CD1c-positive myeloid dendritic cell (primary cell): ENCODE results near the gene RB1.
"Not testable (repeated sequence)": the region's sequence is repeated elsewhere in the genome, so short reads cannot be mapped to it uniquely, and the experiment has no call there.

Source experiments
- DNase-seq: peaks from one replicate; pipeline ENCODE4 v3.0.0-alpha.2; 2016; ENCODE audit errors: extremely low spot score

RB1 gene

DNA sequence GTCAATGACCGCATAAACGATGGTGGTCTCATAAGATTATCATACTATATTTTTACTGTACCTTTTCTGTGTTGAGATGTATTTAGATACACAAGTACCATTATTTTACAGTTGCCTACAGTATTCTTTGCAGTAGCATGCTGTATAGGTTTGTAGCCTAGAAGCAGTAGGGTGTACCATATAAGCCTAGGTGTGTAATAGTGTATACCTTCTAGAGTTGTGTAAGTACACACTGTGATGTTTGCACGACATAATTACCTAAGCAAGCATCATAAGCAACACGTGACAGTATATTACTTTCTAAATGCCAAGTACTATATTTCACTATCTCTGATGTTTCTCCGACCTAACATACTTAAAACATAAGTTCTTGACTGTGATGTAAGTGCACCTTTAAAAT, 106.6 kb downstream of the RB1 start:
- DNase-seq = no peak

DNA sequence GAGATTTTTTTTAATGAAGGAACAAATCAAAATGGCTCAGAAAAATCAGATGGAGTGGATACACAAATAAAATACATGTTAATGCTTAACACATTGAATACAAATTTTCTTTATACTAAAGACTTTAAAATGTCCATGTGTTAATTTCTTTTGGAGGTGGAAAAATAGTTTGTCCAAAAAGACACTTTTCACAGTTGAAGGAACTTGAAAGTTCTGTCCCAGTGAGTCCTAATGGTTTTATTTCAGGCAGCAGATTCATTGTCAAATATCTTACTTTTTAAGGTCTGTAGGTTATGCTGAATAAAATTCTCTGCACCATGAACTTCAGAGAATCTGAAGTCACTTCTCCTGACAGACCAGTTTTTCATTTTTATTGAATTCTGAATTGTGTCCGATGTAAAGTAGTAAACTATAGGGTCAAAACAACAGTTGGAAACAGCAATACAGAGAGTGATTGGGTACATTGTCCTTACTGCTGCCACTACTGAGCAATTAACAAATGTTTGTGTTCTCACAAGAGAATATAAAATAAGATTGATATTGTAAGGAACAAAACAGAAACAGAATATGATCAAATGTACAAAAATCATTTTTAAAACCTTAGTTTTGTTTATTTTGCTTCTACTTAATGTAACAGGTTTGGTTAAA, 107.7 kb downstream of the RB1 start:
- no peak for DNase-seq

DNA sequence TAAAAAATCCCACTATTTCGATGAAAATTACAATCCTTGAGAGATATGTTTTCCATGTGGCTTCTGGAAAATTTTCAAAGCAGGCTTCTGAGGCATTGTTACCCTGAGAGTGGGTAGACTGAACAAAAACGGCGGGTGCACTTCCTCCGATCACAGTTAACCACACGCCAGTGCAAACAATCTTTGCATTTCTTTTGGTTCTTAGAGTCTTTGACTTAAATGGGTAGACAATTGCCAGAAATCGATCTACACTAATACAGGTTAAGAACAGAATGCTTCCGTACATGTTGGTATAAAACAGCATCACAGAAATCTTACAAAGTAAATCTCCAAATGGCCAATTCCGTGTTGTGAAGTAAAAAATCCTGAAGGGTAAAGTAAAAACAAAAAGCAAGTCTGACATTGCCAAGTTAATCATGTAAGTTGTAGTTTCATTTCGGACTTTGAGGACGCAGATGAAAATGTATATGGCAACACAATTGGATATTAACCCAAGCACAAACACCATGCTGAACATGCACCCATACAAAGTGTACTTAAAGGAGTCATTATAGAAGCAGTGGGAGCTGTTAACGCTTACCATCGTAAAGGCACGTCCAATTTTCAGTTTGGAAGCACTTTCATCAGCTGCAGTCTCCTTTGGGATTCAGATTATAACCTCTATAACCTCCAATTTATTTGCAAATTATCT, 108.4 kb downstream of the RB1 start:
- peak; percentile 37 for DNase-seq

DNA sequence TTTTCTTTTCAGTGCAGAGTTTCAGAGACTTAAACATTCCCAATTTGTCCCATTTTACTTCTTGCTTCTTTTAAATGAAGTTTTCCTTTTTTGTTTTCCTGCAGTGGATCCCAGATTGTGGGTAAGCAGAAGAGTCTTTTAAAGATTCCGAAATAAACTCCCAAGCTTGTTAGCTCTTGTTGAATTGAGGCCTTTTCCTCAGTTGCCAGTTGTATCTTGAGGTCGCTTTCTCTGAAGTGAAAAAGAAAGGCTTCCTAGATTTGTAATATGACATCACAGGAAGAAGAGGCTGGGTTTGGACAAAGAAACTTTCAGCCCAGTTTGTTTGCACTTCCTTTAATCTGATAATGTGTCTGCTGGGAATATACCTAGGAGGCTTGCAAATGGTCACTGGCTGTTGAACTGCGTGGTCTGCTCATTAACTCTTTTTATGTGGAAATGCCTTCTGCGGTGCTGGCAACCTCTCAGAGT, 109.4 kb downstream of the RB1 start, which contains the start of gene LPAR6:
TSS of gene LPAR6 (minus strand) at position 233 of the 471 bp plus-strand sequence. CDS start 690 bp downstream, outside the sequence.
- peak; percentile 64 for DNase-seq

DNA sequence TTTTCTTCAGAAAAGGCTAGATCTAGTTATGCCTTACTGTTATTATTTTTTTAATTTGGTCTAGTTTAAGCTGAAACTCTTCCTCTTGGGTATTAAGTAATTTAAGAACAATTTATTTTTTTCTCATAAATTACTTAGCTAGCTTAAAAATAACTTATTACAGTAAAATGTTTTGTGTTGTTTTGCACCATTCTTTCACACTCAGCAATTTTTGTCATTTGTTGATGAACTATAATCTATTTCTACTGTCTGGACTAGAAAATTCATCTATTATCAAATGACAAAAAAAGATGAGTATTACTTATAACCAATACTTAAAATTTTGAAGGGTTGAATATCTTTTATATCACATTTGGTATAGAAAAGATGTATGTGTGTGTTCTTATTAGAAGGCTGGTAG, 111.0 kb downstream of the RB1 start:
- no peak for DNase-seq

DNA sequence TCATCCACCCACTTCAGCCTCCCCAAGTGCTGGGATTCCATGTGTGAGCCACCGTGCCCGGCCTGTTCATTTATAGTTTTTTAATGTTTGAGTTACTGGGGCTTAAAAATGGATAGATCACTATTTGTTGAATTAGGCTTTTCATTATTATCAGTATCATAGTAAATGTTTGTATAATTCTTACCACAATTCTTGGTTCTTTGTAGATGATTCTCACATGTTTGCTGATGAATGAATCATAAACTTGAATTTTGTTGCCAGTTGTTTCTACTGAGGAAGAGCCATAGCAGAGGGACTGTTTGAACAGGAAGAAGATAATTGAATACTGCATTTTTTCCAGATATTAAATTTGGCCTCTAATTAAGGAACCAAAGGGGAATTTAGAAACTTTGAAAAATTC, 112.0 kb downstream of the RB1 start:
- DNase-seq = no peak

DNA sequence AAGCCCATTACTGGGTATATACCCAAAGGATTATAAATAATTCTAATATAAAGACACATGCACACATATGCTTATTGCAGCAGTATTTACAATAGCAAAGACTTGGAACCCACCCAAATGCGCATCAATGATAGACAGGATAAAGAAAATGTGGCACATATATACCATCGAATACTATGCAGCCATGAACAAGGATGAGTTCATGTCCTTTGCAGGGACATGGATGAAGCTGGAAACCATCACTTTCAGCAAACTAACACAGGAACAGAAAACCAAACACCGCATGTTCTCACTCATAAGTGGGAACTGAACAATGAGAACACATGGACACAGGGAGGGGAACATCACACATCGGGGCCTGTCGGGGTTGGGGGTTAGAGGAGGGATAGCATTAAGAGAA, 118.5 kb downstream of the RB1 start:
- not testable (repeated sequence) for DNase-seq

DNA sequence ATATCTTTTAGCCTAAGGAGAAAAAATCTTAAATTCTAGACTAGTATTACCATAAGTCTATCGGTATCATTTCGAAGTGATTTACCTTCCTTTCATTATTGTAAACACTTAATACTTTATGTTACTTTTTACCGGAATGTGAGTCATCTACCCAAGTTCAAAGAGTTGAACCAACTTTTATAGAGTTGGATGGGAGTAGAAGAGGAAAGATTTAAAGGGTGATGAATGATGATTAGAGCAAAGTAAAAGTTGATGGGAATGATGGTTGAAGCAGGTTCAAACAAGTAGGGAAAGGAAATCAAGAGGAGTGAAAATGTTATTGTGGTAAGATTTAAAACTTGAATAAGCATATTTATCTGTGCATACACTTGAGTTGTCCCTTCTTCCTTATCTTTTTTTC, 120.7 kb downstream of the RB1 start:
- DNase-seq = no peak

DNA sequence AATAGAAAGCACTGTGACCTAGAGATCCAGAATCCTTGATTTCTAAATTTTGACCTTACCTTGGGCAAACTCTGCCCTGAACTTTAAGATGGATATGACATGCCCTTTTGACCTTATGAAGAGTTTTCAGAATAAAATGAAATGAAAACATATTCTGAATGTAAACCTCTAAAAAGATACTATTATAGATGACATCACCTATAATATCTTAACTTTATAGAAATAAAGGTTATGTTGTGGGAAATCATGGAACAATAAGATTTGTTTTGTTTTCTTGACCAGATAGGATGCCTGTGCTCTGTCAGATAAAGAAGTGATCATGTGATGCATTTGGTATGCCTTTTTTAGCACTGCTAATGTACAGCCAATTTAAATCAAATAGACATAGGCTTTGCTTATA, 122.5 kb downstream of the RB1 start:
- no peak for DNase-seq

DNA sequence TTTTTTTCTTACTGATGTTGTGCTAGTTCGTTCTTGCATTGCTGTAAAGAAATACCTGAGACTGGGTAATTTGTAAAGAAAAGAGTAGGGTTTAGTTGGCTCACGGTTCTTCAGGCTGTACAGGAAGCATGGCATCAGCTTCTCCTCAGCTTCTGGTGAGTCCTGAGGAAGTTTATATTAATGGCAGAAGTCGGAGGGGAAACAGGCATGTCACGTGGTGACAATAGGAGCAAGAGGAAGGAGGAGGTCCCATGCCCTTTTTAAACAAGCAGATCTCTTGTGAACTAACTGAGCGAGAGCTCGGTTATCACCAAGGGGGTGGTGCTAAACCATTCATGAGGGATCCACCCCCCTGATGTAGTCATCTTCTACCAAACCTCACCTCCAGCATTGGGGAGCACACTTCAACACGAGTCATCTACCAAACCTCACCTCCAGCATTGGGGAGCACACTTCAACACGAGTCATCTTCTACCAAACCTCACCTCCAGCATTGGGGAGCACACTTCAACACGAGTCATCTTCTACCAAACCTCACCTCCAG, 123.3 kb downstream of the RB1 start:
- not testable (repeated sequence) for DNase-seq

DNA sequence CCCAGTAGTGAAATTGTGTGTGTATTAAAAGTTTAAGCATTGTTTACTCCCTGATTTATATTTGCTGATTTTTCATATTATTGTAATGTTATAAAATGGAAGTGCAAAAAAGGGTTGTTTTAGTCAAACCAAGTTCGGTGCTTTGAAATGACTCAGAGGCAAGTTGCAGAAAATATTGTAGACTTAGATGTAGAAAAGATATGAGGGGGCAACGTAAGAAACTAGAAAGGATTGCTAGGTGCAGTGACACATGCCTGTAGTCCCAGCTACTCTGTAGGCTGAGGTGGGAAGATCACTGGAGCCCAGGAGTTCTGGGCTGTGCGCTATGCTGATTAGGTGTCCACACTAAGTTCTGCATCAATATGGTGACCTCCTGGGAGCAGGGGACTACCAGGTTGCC, 125.5 kb downstream of the RB1 start:
- DNase-seq = no peak

DNA sequence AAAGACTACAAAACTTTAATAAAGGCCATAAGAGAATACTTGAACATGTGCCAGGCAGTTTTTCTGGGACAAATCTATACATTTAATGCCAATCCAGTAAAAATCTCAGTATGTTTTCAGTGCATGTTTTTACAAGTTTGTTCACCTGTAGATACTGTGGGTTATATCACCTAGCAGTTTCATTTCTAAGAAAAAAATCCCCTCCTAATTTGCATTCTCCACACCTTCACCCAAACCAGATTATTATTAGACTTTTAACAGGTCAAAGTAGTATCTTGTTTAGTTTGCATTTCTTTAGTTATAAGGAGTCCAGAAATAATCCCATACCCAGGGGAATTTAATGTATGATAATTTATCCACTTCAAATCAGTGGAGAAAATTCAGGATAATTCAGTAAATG, 126.3 kb downstream of the RB1 start:
- no peak for DNase-seq

DNA sequence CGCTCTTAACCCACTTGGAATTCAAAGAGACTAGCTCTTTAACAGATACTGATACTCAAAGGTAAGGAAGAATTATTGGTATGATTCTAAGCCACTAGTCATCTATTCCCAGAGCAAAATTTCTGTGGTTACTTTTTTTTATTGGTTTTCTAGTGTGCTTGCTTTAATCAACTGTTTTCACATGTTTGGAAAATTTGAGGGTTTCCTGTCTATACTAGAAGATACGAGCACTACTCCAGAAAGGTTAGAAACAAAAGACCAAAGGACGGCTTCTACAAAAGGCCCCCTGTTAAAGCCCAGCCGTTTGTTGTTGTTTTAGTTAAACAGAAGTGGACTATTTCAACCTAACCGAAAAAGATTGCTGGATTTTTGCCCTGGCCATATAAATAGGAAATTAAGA, 127.9 kb downstream of the RB1 start:
- DNase-seq = no peak

DNA sequence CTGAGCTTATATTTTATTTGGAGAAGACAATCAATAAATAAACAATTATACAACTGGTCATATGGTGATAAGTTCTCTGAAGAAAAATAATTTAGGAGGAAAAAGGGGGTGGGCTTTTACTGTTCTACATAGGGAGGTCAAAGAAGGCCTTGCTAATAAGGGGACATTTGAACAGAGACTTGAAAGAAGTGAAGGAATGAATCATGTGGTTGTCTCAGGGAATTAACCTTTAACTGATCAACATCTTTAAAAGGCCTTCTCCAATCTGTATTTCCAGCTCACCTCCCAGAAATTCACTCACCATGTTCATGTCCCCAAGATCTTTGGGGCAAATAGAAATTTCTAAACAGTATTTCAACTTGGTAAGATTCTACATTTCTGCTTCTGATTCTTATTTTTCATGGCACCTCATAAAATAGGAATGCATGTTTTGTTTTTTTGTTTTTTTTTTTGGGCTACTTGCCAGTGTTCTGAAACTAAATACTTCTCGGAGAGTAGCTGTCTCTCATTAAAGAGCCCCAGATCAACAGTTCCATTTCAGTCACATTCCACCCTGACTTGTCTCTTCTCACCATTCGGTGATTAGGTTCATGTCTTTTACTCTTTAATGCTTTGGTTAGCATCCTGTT, 128.6 kb downstream of the RB1 start:
- DNase-seq = no peak

DNA sequence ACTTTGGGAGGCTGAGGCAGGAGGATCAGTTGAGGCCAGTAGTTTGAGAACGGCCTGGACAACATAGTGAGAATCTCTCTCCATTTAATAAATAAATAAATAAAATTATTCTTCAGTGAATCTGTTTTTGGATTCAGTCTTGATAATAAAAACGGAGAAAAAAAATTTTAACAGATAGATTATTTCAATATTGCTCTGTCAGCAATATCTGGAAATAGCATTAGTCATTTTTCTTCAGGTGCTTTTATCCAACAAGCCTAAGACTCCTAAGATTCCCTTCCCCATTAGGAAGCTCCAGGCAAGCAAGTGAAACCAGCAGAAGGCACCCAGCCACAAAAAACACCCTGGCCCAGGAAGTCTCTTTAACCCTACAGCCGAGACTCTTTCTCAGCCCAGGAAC, 130.6 kb downstream of the RB1 start:
- DNase-seq = no peak

DNA sequence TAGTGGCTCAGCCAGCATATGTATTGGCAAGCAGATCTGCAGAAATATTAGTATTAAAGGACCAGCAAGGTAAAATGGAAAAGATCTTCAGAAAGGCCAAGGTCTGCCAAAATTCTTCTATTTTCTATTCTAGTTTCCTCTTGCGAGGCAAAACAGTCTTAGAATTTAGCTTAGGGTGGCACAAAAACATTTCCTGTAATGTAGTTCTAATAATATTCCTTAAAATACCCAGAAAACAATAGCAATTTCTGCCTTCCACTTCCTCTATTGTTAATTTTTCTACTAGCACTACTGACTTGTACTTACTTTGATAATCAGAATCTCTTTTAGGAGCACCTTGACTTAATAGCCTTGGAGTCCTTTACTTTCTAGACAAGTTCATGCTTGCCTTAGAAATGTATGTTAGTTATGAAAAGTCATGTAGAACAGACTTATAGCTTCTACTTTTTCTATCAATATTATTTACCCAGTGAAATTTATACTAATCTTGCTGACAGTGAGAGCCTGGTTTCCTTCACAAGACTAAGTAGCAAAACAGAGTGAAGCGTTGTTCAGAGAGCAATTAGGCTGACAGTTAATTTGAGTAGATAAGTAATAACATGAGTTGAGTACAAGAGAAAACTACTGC, 133.2 kb downstream of the RB1 start:
- peak; percentile 38 for DNase-seq

DNA sequence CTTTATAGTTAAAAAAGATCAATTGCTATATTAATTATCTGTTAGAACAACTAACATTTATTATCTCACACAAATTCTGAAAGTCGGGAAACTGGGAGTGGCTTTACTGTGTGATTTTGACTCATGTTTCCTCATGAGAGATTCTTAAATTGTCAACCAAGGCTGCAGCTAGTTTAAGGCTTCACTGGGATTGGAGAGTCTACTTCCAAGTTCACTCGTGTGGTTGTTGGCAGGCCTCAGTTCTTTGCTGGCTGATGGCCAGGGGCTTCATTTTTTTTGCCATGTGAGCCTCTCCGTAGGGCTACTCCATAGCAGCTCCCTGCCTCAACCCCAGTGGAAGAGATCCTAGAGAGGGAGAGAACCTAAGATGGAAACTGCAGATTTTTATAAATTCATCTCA, 133.8 kb downstream of the RB1 start:
- DNase-seq = peak; percentile 12

DNA sequence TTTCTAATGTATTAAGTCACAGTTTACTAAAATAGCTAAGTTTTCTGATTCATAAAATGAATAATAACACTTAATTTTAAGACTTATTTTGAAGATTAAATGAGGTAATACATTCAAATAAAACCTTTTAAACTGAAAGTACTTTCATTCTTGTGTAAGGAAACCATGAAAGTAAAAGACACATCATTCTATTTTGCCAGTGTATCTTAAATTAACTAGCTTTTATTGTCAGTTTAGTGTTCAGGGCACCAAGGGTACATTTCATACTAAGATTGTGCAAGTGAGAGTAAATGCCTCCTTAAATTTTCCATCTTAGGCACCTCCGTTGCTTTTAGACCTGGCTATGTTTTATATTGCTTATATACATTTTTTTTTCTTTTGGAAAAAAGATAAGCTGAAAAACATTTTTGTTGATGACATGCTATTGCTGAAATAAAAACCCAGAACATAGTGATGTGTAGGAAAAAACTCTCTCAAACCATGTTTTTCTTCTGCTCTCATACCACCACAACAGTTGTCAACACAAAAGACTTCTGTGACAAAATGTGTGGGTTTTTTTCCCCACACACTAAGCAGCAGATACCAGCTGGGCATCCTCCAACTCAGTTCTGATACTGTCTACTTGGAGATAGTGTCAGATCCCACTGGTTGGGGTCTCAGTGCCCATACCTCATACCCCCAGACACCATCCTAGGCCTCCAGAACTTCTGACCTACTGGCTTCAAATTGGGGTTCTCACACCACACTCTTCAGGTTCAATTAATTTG, 140.1 kb downstream of the RB1 start:
- no peak for DNase-seq

DNA sequence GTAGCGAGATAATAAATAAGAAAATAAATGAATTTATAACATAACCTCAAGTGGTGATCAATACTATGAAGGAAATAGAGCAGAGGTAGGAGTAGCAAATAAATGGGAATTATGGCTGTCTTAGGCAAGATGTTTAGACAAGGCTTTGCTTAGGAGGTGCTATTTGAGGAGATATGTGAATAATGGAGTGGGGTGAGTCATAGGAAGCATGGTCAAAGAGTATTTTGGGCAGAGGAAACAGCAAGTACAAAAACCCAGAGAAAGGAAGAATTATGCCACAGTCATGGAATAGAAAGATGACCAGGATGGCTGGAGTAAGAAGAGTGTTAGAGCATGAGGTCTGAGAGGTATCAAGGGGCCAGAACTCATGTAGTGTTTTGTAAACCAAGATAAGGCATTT, 142.9 kb downstream of the RB1 start:
- no peak for DNase-seq

DNA sequence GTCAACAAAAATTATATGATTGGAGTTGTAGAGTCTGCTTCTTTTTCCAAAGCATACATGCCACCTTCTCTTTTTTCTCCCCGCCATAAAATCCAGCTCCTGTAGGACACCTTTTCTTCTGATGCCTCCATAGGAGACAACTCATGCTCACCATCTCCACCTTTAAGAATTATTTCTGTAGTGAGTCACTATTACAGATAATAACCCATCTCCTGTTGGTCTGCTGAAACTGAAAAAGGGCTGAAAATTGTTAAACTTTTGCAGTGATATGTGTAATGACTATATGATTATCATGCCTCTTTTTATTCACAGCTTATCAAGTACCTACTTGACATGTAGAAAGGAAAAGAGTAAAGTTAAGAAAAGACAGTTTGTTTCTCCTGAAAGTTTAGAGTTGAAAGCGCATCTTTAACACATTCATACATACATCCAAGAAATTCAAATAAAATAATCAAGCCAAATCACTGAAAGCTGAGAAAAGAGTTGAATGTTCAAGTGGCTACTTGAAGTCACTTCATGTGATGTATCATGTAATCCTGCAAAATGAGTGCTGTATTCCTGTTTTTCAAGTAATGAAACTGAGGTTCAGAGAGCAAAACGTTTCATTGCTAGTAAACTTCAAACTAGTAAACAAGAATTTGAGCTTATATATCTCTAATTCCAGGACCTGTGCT, 144.9 kb downstream of the RB1 start:
- peak; percentile 41 for DNase-seq
